Measurements from ENCODE around the gene LRFN4. TPM values are rescaled to one million over a fixed set of nuclear protein-coding genes. Genes with fewer than 3 reads are reported as not detected.

LRFN4 gene
- polyA plus RNA-seq, 1 donor from 2014 or later: 85.0 TPM

GRCh38 chr11:66842896-66843775, 13.7 kb upstream of the LRFN4 start, which contains the start of gene RCE1:
RCE1 (plus strand) TSS chr11:66843441; CDS start chr11:66843456, 15 bp downstream.
- Histone ChIP-seq H3K36me3 (ENCODE audit: insufficient read depth, low read length) (no peaks in the 10 kb centered on the region), H3K9me2 (ENCODE audit: insufficient read depth, low read length) (no peaks in the 10 kb centered on the region), H3K27me3 (ENCODE audit: insufficient read depth, low read depth, low read length) (no peaks in the 10 kb centered on the region), H3K27ac (ENCODE audit: low read length) (peak within 1 kb of the TSS; percentile 86), H4K20me1 (ENCODE audit: insufficient read depth) (no peaks in the 10 kb centered on the region), H3F3A (ENCODE audit: insufficient read depth, low read length, poor library complexity, severe bottlenecking) (no peaks in the 10 kb centered on the region), H3K9me3 (ENCODE audit: low read length) (no peaks in the 10 kb centered on the region), H3K9ac (ENCODE audit: low read length) (peak within 1 kb of the TSS; percentile 88), H3K4me3 (ENCODE audit: low read length) (peak within 1 kb of the TSS; percentile 89), H3K4me2 (ENCODE audit: low read length) (peak within 1 kb of the TSS; percentile 99), H2AFZ (ENCODE audit: low read depth, low read length) (peak within 1 kb of the TSS; percentile 65), H3K79me2 (replicated peaks; ENCODE audit: insufficient read depth, low read length) (peaks cover 24% of the 10 kb centered on the region)
- peak; percentile 31 for TF ChIP-seq RAD21 (conservative IDR thresholded peaks at IDR 0.05)
- peak; percentile 91 for TF ChIP-seq MXI1 (conservative IDR thresholded peaks at IDR 0.05; ENCODE audit: poor library complexity, severe bottlenecking)
- no peak for TF ChIP-seq EZH2 (IDR thresholded peaks at IDR 0.05; ENCODE audit: borderline replicate concordance, insufficient read depth, low read length, poor library complexity, severe bottlenecking)
- peak; percentile 48 for TF ChIP-seq REST (IDR thresholded peaks at IDR 0.05; ENCODE audit: borderline replicate concordance)
- TF ChIP-seq POLR2AphosphoS5 (IDR thresholded peaks at IDR 0.05): peak; percentile 93
- TF ChIP-seq TAF1 (IDR thresholded peaks at IDR 0.05; ENCODE audit: low read depth): no peak
- TF ChIP-seq SMC3 (conservative IDR thresholded peaks at IDR 0.05; ENCODE audit: poor library complexity): peak; percentile 23
- peak; percentile 60 for TF ChIP-seq EP300 (conservative IDR thresholded peaks at IDR 0.05; ENCODE audit: poor library complexity, severe bottlenecking)

- Histone ChIP-seq H3K79me2 (replicated peaks; ENCODE audit: insufficient read depth, low read length) (peaks cover 24% of the 10 kb centered on the region), H3K4me3 (ENCODE audit: low read length) (peak overlapping the region; percentile 89), H2AFZ (ENCODE audit: low read depth, low read length) (peak overlapping the region; percentile 65)
Observed at GRCh38 chr11:66843776-66844495, 12.9 kb upstream of the LRFN4 start.

More at GRCh38 chr11:66843776-66844495, 12.9 kb upstream of the LRFN4 start:
- Histone ChIP-seq H3K9me3 (ENCODE audit: low read length) (no peaks in the 10 kb centered on the region), H3K27ac (ENCODE audit: low read length) (peak overlapping the region; percentile 86), H4K20me1 (ENCODE audit: insufficient read depth) (no peaks in the 10 kb centered on the region), H3K4me2 (ENCODE audit: low read length) (peak overlapping the region; percentile 99), H3K36me3 (ENCODE audit: insufficient read depth, low read length) (no peaks in the 10 kb centered on the region), H3F3A (ENCODE audit: insufficient read depth, low read length, poor library complexity, severe bottlenecking) (no peaks in the 10 kb centered on the region), H3K9me2 (ENCODE audit: insufficient read depth, low read length) (no peaks in the 10 kb centered on the region), H3K9ac (ENCODE audit: low read length) (peak overlapping the region; percentile 88), H3K27me3 (ENCODE audit: insufficient read depth, low read depth, low read length) (no peaks in the 10 kb centered on the region)
- no peak for TF ChIP-seq TAF1 (IDR thresholded peaks at IDR 0.05; ENCODE audit: low read depth)
- TF ChIP-seq EZH2 (IDR thresholded peaks at IDR 0.05; ENCODE audit: borderline replicate concordance, insufficient read depth, low read length, poor library complexity, severe bottlenecking): no peak
- TF ChIP-seq RAD21 (conservative IDR thresholded peaks at IDR 0.05): no peak
- no peak for TF ChIP-seq POLR2AphosphoS5 (IDR thresholded peaks at IDR 0.05)
- no peak for TF ChIP-seq EP300 (conservative IDR thresholded peaks at IDR 0.05; ENCODE audit: poor library complexity, severe bottlenecking)
- TF ChIP-seq CTCF (IDR thresholded peaks at IDR 0.05; ENCODE audit: poor library complexity, severe bottlenecking): no peak
- TF ChIP-seq SMC3 (conservative IDR thresholded peaks at IDR 0.05; ENCODE audit: poor library complexity): no peak

All from neural cell (in vitro differentiated cells).